Loucy (cell line): Measurements from ENCODE around the gene ATP11A.

ENCODE experiments used
- H2AFZ ChIP-seq: fragments of 200-600 bp; sonication (generic); 2 replicates; pipeline ENCODE4 v1.6.0; 2016; ENCODE audit warnings: antibody characterized with exemption, mild to moderate bottlenecking, low read length, moderate library complexity
- H3F3A ChIP-seq: fragments of 200-600 bp; 2 replicates; pipeline ENCODE4 v1.6.0; 2016; ENCODE audit warnings: antibody characterized with exemption, low read depth, mild to moderate bottlenecking
- H3K27me3 ChIP-seq: fragments of 200-600 bp; sonication (generic); 2 replicates; pipeline ENCODE4 v1.6.1; 2014; ENCODE audit warnings: low read length, mild to moderate bottlenecking; ENCODE audit not compliant: insufficient read depth, poor library complexity, severe bottlenecking
- H3K36me3 ChIP-seq: fragments of 200-600 bp; sonication (generic); 2 replicates; pipeline ENCODE4 v1.6.1; 2016; ENCODE audit warnings: low read length; ENCODE audit not compliant: insufficient read depth
- H3K4me1 ChIP-seq: fragments of 200-600 bp; sonication (generic); 2 replicates; pipeline ENCODE4 v1.5.1; 2014; ENCODE audit warnings: low read length, mild to moderate bottlenecking; ENCODE audit not compliant: insufficient read depth, poor library complexity, severe bottlenecking
- H3K4me2 ChIP-seq: fragments of 200-600 bp; sonication (generic); 2 replicates; pipeline ENCODE4 v1.6.0; 2014; ENCODE audit warnings: antibody characterized with exemption, low read length, low read depth, mild to moderate bottlenecking; ENCODE audit not compliant: poor library complexity, severe bottlenecking
- H3K4me3 ChIP-seq: fragments of 200-600 bp; sonication (generic); 2 replicates; pipeline ENCODE4 v1.5.1; 2014; ENCODE audit warnings: low read length, mild to moderate bottlenecking, mixed read lengths; ENCODE audit not compliant: poor library complexity, severe bottlenecking
- H3K79me2 ChIP-seq: fragments of 200-600 bp; sonication (generic); 2 replicates; pipeline ENCODE4 v1.6.1; 2014; ENCODE audit warnings: low read length; ENCODE audit not compliant: insufficient read depth
- H3K9ac ChIP-seq: fragments of 200-600 bp; sonication (generic); 2 replicates; pipeline ENCODE4 v1.6.0; 2014; ENCODE audit warnings: mild to moderate bottlenecking, low read depth, low read length, moderate library complexity; ENCODE audit not compliant: poor library complexity, severe bottlenecking
- H3K9me2 ChIP-seq: fragments of 200-600 bp; sonication (generic); replicated peaks from 2 replicates; pipeline ENCODE4 v1.6.1; 2016; ENCODE audit warnings: low read depth, low read length, mixed read lengths
- H3K9me3 ChIP-seq: fragments of 200-600 bp; sonication (generic); 2 replicates; pipeline ENCODE4 v1.6.1; 2014; ENCODE audit warnings: mild to moderate bottlenecking, antibody characterized with exemption, low read length, low read depth; ENCODE audit not compliant: insufficient read depth
- H4K20me1 ChIP-seq: fragments of 200-600 bp; sonication (generic); 2 replicates; pipeline ENCODE4 v1.6.0; 2014; ENCODE audit warnings: antibody characterized with exemption, low read length, mild to moderate bottlenecking; ENCODE audit not compliant: insufficient read depth, poor library complexity, severe bottlenecking
- EZH2phosphoT487 ChIP-seq: fragments of 200-600 bp; IDR thresholded peaks from 2 replicates; pipeline ENCODE4 v1.6.1; 2018; ENCODE audit warnings: antibody characterized with exemption, mild to moderate bottlenecking, moderate library complexity, borderline replicate concordance
- TF ChIP-seq, protein P1 (sequence below): fragments of 200-600 bp; sonication (generic); conservative IDR thresholded peaks from 2 replicates; pipeline ENCODE4 v1.5.1; 2014; ENCODE audit warnings: mild to moderate bottlenecking, antibody characterized with exemption, low read length

Gene ATP11A

DNA sequence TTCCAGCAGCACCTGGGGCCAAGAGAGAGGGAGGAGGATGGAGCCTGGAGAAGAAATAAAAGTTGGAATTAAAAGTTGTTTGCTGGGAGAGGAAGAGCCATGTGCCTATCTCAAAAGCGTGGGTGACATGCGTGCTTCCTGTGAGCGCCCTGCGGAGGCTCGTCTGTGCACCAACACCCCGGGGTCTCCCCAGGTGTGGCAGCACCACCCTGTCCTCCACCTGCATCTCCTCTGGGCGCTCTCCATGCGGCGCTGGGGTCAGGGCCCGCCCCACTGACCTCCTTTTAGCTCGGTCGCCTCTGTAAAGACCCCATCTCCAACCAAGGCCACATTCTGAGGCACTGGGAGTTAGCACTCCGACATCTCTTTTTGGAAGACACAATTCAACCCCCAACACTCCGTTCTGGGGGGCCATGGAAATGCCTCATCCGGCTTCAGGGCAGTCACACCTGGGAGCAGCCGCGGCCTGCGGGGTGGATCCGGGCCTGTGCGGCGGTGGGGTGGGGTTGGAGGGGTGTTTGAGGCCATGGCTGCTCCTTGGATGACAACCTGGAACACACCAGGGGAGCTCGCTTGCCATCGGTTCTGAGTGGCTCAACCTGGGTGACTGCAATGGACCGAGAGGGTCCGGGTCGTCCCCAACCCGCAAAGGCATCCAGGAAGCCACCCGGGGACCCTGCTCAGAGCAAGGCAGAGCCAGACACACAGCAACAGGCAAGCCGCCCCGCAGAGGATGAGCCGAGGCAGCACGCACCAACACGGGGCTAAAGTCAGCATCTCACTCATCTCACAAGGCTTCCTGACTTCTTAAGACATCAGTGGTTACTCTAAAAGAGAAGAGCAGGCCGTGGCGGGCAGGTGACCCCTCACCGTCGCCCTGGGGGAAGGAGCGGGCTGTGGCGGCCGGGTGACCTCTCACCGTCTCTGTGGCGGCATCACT lies 199.8 kb downstream of the ATP11A start:
- Histone ChIP-seq H4K20me1 (no peaks in the 10 kb centered on the region), H3K4me3 (no peak overlapping the region), H3F3A (no peaks in the 10 kb centered on the region), H3K9me3 (no peaks in the 10 kb centered on the region), H3K27me3 (no peaks in the 10 kb centered on the region), H3K9ac (no peak overlapping the region), H3K4me2 (no peak overlapping the region), H3K36me3 (no peaks in the 10 kb centered on the region), H2AFZ (no peak overlapping the region), H3K4me1 (no peaks in the 10 kb centered on the region), H3K79me2 (no peaks in the 10 kb centered on the region), H3K9me2 (no peaks in the 10 kb centered on the region)
- TF ChIP-seq, protein P1, sequence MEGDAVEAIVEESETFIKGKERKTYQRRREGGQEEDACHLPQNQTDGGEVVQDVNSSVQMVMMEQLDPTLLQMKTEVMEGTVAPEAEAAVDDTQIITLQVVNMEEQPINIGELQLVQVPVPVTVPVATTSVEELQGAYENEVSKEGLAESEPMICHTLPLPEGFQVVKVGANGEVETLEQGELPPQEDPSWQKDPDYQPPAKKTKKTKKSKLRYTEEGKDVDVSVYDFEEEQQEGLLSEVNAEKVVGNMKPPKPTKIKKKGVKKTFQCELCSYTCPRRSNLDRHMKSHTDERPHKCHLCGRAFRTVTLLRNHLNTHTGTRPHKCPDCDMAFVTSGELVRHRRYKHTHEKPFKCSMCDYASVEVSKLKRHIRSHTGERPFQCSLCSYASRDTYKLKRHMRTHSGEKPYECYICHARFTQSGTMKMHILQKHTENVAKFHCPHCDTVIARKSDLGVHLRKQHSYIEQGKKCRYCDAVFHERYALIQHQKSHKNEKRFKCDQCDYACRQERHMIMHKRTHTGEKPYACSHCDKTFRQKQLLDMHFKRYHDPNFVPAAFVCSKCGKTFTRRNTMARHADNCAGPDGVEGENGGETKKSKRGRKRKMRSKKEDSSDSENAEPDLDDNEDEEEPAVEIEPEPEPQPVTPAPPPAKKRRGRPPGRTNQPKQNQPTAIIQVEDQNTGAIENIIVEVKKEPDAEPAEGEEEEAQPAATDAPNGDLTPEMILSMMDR: no peak
- no peak for TF ChIP-seq EZH2phosphoT487

DNA sequence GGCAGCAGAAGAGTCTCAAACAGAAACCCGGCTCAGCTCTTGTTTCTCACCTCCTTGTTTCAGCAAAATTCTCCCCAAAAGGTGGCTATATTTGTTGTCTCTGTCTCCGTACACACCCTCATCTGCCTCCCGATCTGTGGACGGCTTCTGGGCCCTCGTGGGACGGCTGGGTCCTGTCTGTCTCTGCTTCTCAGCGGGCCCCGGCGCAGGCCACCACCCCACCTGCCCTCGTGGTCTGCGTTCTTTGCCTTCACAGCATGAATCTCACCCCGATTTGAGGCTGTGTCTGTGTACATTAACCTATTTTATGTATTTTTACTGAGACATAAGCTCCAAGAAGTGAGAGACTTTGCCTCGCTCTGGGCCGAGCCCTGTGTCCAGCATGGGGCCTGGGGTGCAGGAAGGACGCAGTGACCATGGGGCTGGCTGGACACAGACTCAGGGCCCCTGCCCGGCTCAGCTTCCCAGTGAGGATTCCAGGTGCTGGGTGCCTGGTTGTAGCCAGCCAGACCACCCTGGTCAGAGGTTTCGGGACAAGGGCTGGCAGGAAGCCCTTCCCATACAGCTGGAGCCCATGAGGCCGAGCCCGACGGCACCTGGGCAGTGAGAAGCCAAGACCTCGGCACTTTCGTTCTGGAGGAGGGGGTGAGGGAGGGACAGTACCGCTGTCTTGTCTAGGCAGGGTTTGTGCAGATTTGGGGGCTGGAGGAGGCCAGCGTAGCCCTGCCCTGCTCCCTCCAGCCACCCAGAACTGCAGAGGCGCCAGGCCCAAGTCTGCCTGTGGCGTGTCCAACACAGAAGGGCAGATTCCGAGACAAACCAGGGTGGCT lies 200.7 kb downstream of the ATP11A start:
- Histone ChIP-seq H3K9ac (no peak overlapping the region), H3K36me3 (no peaks in the 10 kb centered on the region), H3F3A (no peaks in the 10 kb centered on the region), H4K20me1 (no peaks in the 10 kb centered on the region), H3K9me3 (no peaks in the 10 kb centered on the region), H3K4me2 (no peak overlapping the region), H3K4me1 (no peaks in the 10 kb centered on the region), H3K4me3 (no peak overlapping the region), H3K9me2 (no peaks in the 10 kb centered on the region), H3K79me2 (no peaks in the 10 kb centered on the region), H3K27me3 (no peaks in the 10 kb centered on the region), H2AFZ (no peak overlapping the region)
- TF ChIP-seq, protein P1: no peak
- no peak for TF ChIP-seq EZH2phosphoT487

DNA sequence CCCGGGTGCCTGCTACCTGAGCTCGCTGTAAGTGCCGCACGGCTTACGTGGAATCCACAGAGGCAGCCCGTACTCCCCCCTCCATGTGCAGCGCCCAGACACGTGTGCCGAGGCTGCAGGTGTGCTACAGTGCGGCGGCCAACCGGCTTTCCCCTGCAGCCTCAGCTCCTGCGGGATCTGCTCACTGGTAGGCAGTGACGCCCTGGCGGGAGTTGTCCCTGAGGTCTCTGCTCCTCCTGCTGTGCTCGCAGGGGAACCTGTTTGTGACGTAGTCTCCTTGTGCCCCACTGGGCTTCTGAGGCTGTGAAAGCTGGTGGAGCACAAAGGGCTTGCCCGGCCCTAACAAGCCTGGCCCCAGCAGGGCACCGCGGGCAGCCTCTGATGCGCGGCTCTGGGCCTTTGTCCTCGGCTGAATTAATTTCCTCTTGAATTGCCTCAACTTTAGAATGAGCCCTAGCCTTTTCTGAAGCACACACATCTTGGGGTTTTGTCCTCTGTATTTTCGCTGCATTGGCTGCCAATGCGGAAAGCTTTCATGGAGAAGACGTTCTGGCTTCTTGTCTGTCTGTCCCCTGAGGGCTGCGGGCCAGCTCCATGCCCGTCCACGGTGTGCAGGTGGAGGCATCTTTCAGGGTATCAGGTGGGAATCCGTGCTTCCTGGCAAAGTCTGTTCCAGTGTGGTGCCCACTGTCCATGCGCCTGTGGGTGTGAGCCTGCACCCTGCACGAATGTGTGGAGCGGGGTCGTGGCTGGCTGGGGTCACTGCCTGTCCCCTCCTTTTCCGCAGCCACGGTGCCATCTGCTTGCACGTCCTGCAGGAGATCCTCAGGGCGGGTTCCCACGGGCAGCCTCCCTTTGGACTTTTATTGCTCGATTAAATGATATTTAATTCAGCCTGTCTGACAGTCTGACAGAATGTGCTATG lies 201.9 kb downstream of the ATP11A start:
- Histone ChIP-seq H3K9me3 (no peaks in the 10 kb centered on the region), H3K4me1 (no peaks in the 10 kb centered on the region), H3K9me2 (no peaks in the 10 kb centered on the region), H3K27me3 (no peaks in the 10 kb centered on the region), H3F3A (no peaks in the 10 kb centered on the region), H2AFZ (no peak overlapping the region), H3K9ac (no peak overlapping the region), H3K4me3 (no peak overlapping the region), H3K4me2 (no peak overlapping the region), H4K20me1 (no peaks in the 10 kb centered on the region), H3K79me2 (no peaks in the 10 kb centered on the region), H3K36me3 (no peaks in the 10 kb centered on the region)
- TF ChIP-seq, protein P1: no peak
- TF ChIP-seq EZH2phosphoT487: no peak
